AG04450 (cell line): ENCODE measurements around the gene ZSWIM6. TPM values are rescaled to one million over a fixed set of nuclear protein-coding genes. Genes with fewer than 3 reads are reported as not detected.

Experiments
- CTCF ChIA-PET: fragments of 300-600, 350-600 bp; formaldehyde crosslinking; extraction: SDS; loops from one replicate; lab custom pipeline; 2022; ENCODE audit warnings: antibody characterized with exemption, inconsistent platforms; lab: Charles Lee
- POLR2A ChIA-PET: fragments of 350-600 bp; formaldehyde crosslinking; extraction: SDS; loops from one replicate; lab custom pipeline; 2021; ENCODE audit warnings: antibody characterized with exemption, inconsistent platforms; lab: Yijun Ruan, JAX
- DNase-seq: peaks from one replicate; pipeline ENCODE4 v3.0.0-alpha.2; 2011; ENCODE audit warnings: low read depth, low spot score
- H3K27ac ChIP-seq: one replicate; pipeline ENCODE4 v1.5.1; 2012; ENCODE audit warnings: low read depth, low read length, control low read depth
- H3K27me3 ChIP-seq: one replicate; pipeline ENCODE4 v1.6.0; 2012; ENCODE audit warnings: low read length; ENCODE audit not compliant: control insufficient read depth, insufficient read depth
- H3K4me3 ChIP-seq: 2 replicates; pipeline ENCODE4 v1.5.1; 2011; ENCODE audit warnings: mild to moderate bottlenecking, low read depth, low read length, control low read depth
- H3K9me3 ChIP-seq: 2 replicates; pipeline ENCODE4 v1.5.1; 2012; ENCODE audit warnings: low read length; ENCODE audit not compliant: control insufficient read depth, insufficient read depth
- polyA plus RNA-seq: library from polyadenylated mRNA; depleted of rRNA; stranded (reverse); fragments of >200 nt; gene quantifications from 2 replicates; pipeline ENCODE4 v1.2.3, GENCODE V29; 2011
- TF ChIP-seq, protein P1 (sequence below): IDR thresholded peaks from 2 replicates; pipeline ENCODE4 v1.5.1; 2011; ENCODE audit warnings: low read depth, low read length, control low read depth, inconsistent platforms

The ZSWIM6 gene
- polyA plus RNA-seq, 1 experiment = 18.9 TPM

GRCh38 chr5:61523073-61523472, 191.0 kb downstream of the ZSWIM6 start:
- Histone ChIP-seq H3K9me3 (no peaks in the 10 kb centered on the region), H3K27me3 (no peaks in the 10 kb centered on the region), H3K27ac (no peak overlapping the region), H3K4me3 (no peak overlapping the region)
- ChIA-PET POLR2A (no interaction called here), CTCF (no interaction called here)
- DNase-seq = no peak
- TF ChIP-seq, protein P1, sequence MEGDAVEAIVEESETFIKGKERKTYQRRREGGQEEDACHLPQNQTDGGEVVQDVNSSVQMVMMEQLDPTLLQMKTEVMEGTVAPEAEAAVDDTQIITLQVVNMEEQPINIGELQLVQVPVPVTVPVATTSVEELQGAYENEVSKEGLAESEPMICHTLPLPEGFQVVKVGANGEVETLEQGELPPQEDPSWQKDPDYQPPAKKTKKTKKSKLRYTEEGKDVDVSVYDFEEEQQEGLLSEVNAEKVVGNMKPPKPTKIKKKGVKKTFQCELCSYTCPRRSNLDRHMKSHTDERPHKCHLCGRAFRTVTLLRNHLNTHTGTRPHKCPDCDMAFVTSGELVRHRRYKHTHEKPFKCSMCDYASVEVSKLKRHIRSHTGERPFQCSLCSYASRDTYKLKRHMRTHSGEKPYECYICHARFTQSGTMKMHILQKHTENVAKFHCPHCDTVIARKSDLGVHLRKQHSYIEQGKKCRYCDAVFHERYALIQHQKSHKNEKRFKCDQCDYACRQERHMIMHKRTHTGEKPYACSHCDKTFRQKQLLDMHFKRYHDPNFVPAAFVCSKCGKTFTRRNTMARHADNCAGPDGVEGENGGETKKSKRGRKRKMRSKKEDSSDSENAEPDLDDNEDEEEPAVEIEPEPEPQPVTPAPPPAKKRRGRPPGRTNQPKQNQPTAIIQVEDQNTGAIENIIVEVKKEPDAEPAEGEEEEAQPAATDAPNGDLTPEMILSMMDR = no peak

DNA sequence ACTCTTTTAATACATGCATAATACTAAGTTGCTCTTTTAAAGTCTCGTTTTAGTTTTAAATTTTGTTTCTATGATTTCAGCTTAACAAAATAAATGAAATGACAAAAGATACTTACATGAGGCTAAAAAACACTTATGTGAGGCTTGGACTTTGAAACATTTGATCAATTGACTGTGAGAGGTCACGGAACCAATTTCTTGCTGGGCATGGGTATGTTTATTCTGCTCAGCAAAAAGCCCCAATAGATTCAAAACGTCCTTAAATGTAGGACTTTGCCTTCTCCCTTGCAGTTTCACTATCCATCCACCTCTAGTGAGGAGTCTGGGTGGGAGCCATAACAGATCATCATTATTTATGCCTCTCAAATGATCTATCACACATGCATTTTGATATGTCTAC, 191.9 kb downstream of the ZSWIM6 start:
- TF ChIP-seq, protein P1 = no peak
- POLR2A ChIA-PET = no interaction called here
- H3K27ac ChIP-seq = no peak overlapping the region
- CTCF ChIA-PET = no interaction called here
- no peak for DNase-seq
- H3K9me3 ChIP-seq = no peaks in the 10 kb centered on the region
- no peak overlapping the region for H3K4me3 ChIP-seq
- no peaks in the 10 kb centered on the region for H3K27me3 ChIP-seq

DNA sequence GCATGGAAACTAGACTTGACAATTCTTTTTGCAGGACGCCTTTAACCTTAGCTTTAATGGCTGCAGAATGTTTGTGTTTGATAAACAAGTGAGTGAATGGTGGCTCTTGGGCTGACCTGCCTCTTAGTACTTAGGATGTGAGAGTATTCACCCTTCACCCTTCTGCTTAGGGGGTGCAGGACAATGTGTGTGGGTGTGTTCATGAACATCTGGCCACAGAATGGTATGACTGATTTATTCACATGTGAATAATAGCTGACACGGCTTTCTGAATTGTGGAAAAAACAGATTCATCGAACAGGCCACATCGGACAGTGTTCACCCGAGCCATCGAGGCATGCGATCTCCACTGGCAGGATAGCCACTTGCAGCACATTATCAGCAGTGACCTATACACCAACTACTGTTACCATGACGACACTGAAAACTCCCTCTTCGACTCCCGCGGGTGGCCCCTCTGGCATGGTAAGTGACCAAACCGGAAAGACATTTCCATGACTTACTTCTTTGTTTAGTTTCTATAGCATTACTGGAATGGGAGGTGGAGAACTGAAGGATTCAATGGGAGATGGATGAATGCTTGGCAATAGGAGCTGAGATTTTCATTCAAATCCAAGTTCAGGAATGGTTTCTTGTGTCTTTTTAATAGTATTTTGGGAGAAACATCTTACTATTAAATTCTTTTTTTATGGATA, 193.6 kb downstream of the ZSWIM6 start:
- ChIA-PET POLR2A (no interaction called here), CTCF (no interaction called here)
- TF ChIP-seq, protein P1 = no peak

DNA sequence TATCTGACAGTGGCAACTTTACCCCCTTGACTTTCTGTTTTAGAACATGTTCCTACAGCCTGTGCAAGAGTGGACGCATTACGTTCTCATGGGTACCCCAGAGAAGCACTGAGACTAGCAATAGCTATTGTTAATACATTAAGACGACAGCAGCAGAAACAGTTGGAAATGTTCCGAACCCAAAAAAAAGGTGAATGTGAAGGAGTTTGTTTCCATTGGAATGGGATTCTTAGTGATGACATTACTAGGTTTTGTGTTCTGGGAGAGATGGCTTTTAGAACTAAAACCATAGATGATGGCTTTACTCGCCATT, 194.1 kb downstream of the ZSWIM6 start:
- Histone ChIP-seq H3K27me3 (no peaks in the 10 kb centered on the region), H3K27ac (no peak overlapping the region), H3K4me3 (no peak overlapping the region), H3K9me3 (no peaks in the 10 kb centered on the region)
- ChIA-PET CTCF (no interaction called here), POLR2A (no interaction called here)
- DNase-seq = no peak
- TF ChIP-seq, protein P1 = no peak

More for the DNA sequence above, 193.6 kb downstream of the ZSWIM6 start:
- Histone ChIP-seq H3K4me3 (no peak overlapping the region), H3K27me3 (no peaks in the 10 kb centered on the region), H3K27ac (no peak overlapping the region), H3K9me3 (no peaks in the 10 kb centered on the region)
- DNase-seq = no peak

DNA sequence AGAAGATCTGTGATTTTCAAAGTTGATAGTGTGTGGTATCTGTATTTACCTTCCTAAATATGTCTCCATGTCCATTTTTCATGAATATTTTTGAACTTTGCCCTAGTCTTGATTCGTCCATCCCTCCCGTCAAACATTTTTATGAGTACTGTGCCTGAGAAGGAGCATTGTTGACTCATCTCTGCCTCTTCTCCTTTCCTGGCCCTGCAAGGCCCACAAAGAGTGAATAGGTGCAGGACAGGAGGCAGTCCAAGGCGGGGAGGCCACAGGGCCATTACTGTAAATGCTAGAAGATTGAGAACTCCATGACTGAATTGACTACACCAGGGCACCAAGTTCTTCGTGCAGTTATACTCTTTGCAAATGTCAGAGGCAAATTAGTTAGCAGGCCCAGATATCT, 200.9 kb downstream of the ZSWIM6 start:
- Histone ChIP-seq H3K4me3 (no peak overlapping the region), H3K27ac (no peak overlapping the region), H3K9me3 (no peaks in the 10 kb centered on the region), H3K27me3 (no peaks in the 10 kb centered on the region)
- POLR2A ChIA-PET = no interaction called here
- no peak for DNase-seq
- CTCF ChIA-PET = no interaction called here
- TF ChIP-seq, protein P1 = no peak
